Activated CD4-positive, alpha-beta memory T cell treated with anti-CD3 and anti-CD28 coated beads, Interleukin-2, amount 10 ng/mL, durations not matched to agents 7 days and 5 days (primary cell): ENCODE measurements around the gene RPS6KA4. TPM values are rescaled to one million over a fixed set of nuclear protein-coding genes. Genes with fewer than 3 reads are reported as not detected.

Experiments used
- CTCF ChIA-PET: fragments of 350-600 bp; sonication (Branson Sonifier 250); formaldehyde crosslinking; loops from one replicate; lab custom pipeline; 2021; ENCODE audit warnings: antibody characterized with exemption, inconsistent platforms; lab: Charles Lee
- POLR2A ChIA-PET: fragments of 350-600 bp; sonication (Branson Sonifier 250); formaldehyde crosslinking; loops from one replicate; lab custom pipeline; 2021; ENCODE audit warnings: antibody characterized with exemption; lab: Charles Lee
- DNase-seq: peaks from one replicate; pipeline ENCODE4 v3.0.0-alpha.2; 2020
- H3K27ac Mint-ChIP-seq: one replicate; pipeline ENCODE4 v1.8.0; 2021; ENCODE audit warnings: mild to moderate bottlenecking, mixed read lengths
- H3K27me3 Mint-ChIP-seq: one replicate; pipeline ENCODE4 v1.8.0; 2021; ENCODE audit warnings: mixed read lengths
- H3K36me3 Mint-ChIP-seq: one replicate; pipeline ENCODE4 v1.8.0; 2021; ENCODE audit warnings: low read depth, mixed read lengths
- H3K4me1 Mint-ChIP-seq: one replicate; pipeline ENCODE4 v1.8.0; 2021; ENCODE audit warnings: mixed read lengths
- H3K4me3 Mint-ChIP-seq: one replicate; pipeline ENCODE4 v1.8.0; 2021; ENCODE audit warnings: mild to moderate bottlenecking, mixed read lengths
- H3K9me3 Mint-ChIP-seq: one replicate; pipeline ENCODE4 v1.8.0; 2021; ENCODE audit warnings: mixed read lengths
- total RNA-seq, 2 experiments: library from RNA; stranded (reverse); gene quantifications; one replicate each; pipeline ENCODE4 v1.2.3, GENCODE V29; 2021

The RPS6KA4 gene
- total RNA-seq, 2 experiments from 2014 or later, result 40.2 to 43.5 TPM

- Mint-ChIP-seq H3K27ac (no peak overlapping the region), H3K27me3 (no peaks in the 10 kb centered on the region), H3K36me3 (peaks cover 48% of the 10 kb centered on the region), H3K4me3 (peak overlapping the region; percentile 92), H3K9me3 (no peaks in the 10 kb centered on the region), H3K4me1 (peaks cover 43% of the 10 kb centered on the region)
- no peak for DNase-seq
- ChIA-PET CTCF (interaction anchor here (1.1 to 4.1 kb wide), 9 partner anchors 18 to 328 kb away, joined by 3 to 28 read pairs (median 7); partner anchors contain the start of genes PRDX5 and TRMT112), POLR2A (interaction anchor here (0.9 to 5.1 kb wide), 7 partner anchors 11 to 293 kb away, joined by 3 to 29 read pairs (median 4); partner anchors contain the start of genes PRDX5 and TRMT112)
Measured at GRCh38 chr11:64360448-64360921, 1.5 kb downstream of the RPS6KA4 start.

GRCh38 chr11:64361659-64362058 lies 2.7 kb downstream of the RPS6KA4 start:
- Mint-ChIP-seq H3K4me3 (no peak overlapping the region), H3K27ac (no peak overlapping the region), H3K4me1 (peaks cover 39% of the 10 kb centered on the region), H3K9me3 (no peaks in the 10 kb centered on the region), H3K27me3 (no peaks in the 10 kb centered on the region), H3K36me3 (peaks cover 60% of the 10 kb centered on the region)
- no peak for DNase-seq
- CTCF ChIA-PET, result no interaction called here
- POLR2A ChIA-PET, result no interaction called here

- Mint-ChIP-seq H3K4me1 (peaks cover 37% of the 10 kb centered on the region), H3K4me3 (no peak overlapping the region), H3K36me3 (peaks cover 62% of the 10 kb centered on the region), H3K9me3 (no peaks in the 10 kb centered on the region), H3K27ac (no peak overlapping the region), H3K27me3 (no peaks in the 10 kb centered on the region)
- ChIA-PET POLR2A (no interaction called here), CTCF (no interaction called here)
- DNase-seq, result no peak
Measured at GRCh38 chr11:64362339-64362738, 3.4 kb downstream of the RPS6KA4 start.

GRCh38 chr11:64364435-64364834 lies 5.5 kb downstream of the RPS6KA4 start:
- Mint-ChIP-seq H3K27ac (no peak overlapping the region), H3K4me1 (peaks cover 26% of the 10 kb centered on the region), H3K27me3 (no peaks in the 10 kb centered on the region), H3K4me3 (no peak overlapping the region), H3K36me3 (peaks cover 70% of the 10 kb centered on the region), H3K9me3 (no peaks in the 10 kb centered on the region)
- DNase-seq, result no peak
- POLR2A ChIA-PET, result interaction anchor here (0.6 kb wide), 1 partner anchor 10 kb away, joined by 3 read pairs; no protein-coding TSS in a partner anchor
- CTCF ChIA-PET, result no interaction called here

- POLR2A ChIA-PET, result interaction anchor here (0.6 kb wide), 1 partner anchor 10 kb away, joined by 3 read pairs; no protein-coding TSS in a partner anchor
- Mint-ChIP-seq H3K27ac (no peak overlapping the region), H3K27me3 (no peaks in the 10 kb centered on the region), H3K9me3 (no peaks in the 10 kb centered on the region), H3K4me3 (no peak overlapping the region), H3K4me1 (peaks cover 21% of the 10 kb centered on the region), H3K36me3 (peaks cover 69% of the 10 kb centered on the region)
- no peak for DNase-seq
- CTCF ChIA-PET, result no interaction called here
Measured at GRCh38 chr11:64364911-64365310, 5.9 kb downstream of the RPS6KA4 start.

- no peak for DNase-seq
- H3K4me3 Mint-ChIP-seq, result no peak overlapping the region
- peaks cover 56% of the 10 kb centered on the region for H3K36me3 Mint-ChIP-seq
- ChIA-PET CTCF (no interaction called here), POLR2A (no interaction called here)
- H3K4me1 Mint-ChIP-seq, result peaks cover 7% of the 10 kb centered on the region
- no peaks in the 10 kb centered on the region for H3K9me3 Mint-ChIP-seq
- no peak overlapping the region for H3K27ac Mint-ChIP-seq
- no peaks in the 10 kb centered on the region for H3K27me3 Mint-ChIP-seq
Measured at GRCh38 chr11:64366751-64367150, 7.8 kb downstream of the RPS6KA4 start.

- no peak overlapping the region for H3K27ac Mint-ChIP-seq
- POLR2A ChIA-PET, result no interaction called here
- no peaks in the 10 kb centered on the region for H3K27me3 Mint-ChIP-seq
- peaks cover 49% of the 10 kb centered on the region for H3K36me3 Mint-ChIP-seq
- H3K4me3 Mint-ChIP-seq, result no peak overlapping the region
- H3K4me1 Mint-ChIP-seq, result peaks cover 3% of the 10 kb centered on the region
- CTCF ChIA-PET, result no interaction called here
- DNase-seq, result no peak
- no peaks in the 10 kb centered on the region for H3K9me3 Mint-ChIP-seq
Measured at GRCh38 chr11:64367931-64368672, 9.1 kb downstream of the RPS6KA4 start.

GRCh38 chr11:64368673-64369074 lies 9.7 kb downstream of the RPS6KA4 start:
- Mint-ChIP-seq H3K4me1 (peaks cover 3% of the 10 kb centered on the region), H3K9me3 (no peaks in the 10 kb centered on the region), H3K4me3 (no peak overlapping the region), H3K36me3 (peaks cover 46% of the 10 kb centered on the region), H3K27me3 (no peaks in the 10 kb centered on the region), H3K27ac (no peak overlapping the region)
- POLR2A ChIA-PET, result no interaction called here
- no peak for DNase-seq
- CTCF ChIA-PET, result no interaction called here

- H3K27me3 Mint-ChIP-seq, result no peaks in the 10 kb centered on the region
- no peaks in the 10 kb centered on the region for H3K4me1 Mint-ChIP-seq
- POLR2A ChIA-PET, result no interaction called here
- H3K36me3 Mint-ChIP-seq, result peaks cover 41% of the 10 kb centered on the region
- no peaks in the 10 kb centered on the region for H3K9me3 Mint-ChIP-seq
- no peak for DNase-seq
- no peak overlapping the region for H3K4me3 Mint-ChIP-seq
- CTCF ChIA-PET, result no interaction called here
- no peak overlapping the region for H3K27ac Mint-ChIP-seq
Measured at GRCh38 chr11:64369440-64370421, 10.8 kb downstream of the RPS6KA4 start.

GRCh38 chr11:64371201-64371600 lies 12.2 kb downstream of the RPS6KA4 start:
- DNase-seq, result no peak
- Mint-ChIP-seq H3K36me3 (peaks cover 26% of the 10 kb centered on the region), H3K4me3 (no peak overlapping the region), H3K4me1 (no peaks in the 10 kb centered on the region), H3K9me3 (no peaks in the 10 kb centered on the region), H3K27me3 (no peaks in the 10 kb centered on the region), H3K27ac (no peak overlapping the region)
- ChIA-PET CTCF (no interaction called here), POLR2A (no interaction called here)

- H3K27me3 Mint-ChIP-seq, result no peaks in the 10 kb centered on the region
- H3K4me1 Mint-ChIP-seq, result no peaks in the 10 kb centered on the region
- ChIA-PET POLR2A (interaction anchor here (0.8 kb wide), 1 partner anchor 14 kb away, joined by 5 read pairs; no protein-coding TSS in a partner anchor), CTCF (no interaction called here)
- H3K36me3 Mint-ChIP-seq, result peaks cover 19% of the 10 kb centered on the region
- no peak for DNase-seq
- H3K27ac Mint-ChIP-seq, result no peak overlapping the region
- H3K4me3 Mint-ChIP-seq, result no peak overlapping the region
- no peaks in the 10 kb centered on the region for H3K9me3 Mint-ChIP-seq
Measured at GRCh38 chr11:64372021-64372420, 13.1 kb downstream of the RPS6KA4 start.

- CTCF ChIA-PET, result interaction anchor here (1.2 kb wide), 1 partner anchor 76 kb away, joined by 6 read pairs; no protein-coding TSS in a partner anchor
- H3K27ac Mint-ChIP-seq, result no peak overlapping the region
- H3K36me3 Mint-ChIP-seq, result peaks cover 16% of the 10 kb centered on the region
- DNase-seq, result no peak
- no peaks in the 10 kb centered on the region for H3K4me1 Mint-ChIP-seq
- H3K9me3 Mint-ChIP-seq, result no peaks in the 10 kb centered on the region
- H3K4me3 Mint-ChIP-seq, result no peak overlapping the region
- no peaks in the 10 kb centered on the region for H3K27me3 Mint-ChIP-seq
- POLR2A ChIA-PET, result interaction anchor here (0.8 kb wide), 1 partner anchor 13 kb away, joined by 5 read pairs; no protein-coding TSS in a partner anchor
Measured at GRCh38 chr11:64372802-64373597, 14.0 kb downstream of the RPS6KA4 start.
